ENCODE data around the gene IFI6. TPM values are rescaled to one million over a fixed set of nuclear protein-coding genes. Genes with fewer than 3 reads are reported as not detected.

Gene IFI6
- total RNA-seq, 1 donor from 2014 or later, result 1.3 TPM

GRCh38 chr1:27658951-27659496 is 13.0 kb downstream of the IFI6 start:
- no peak for FAIRE-seq
- no peak overlapping the region for H3K4me3 ChIP-seq (ENCODE audit: low read depth, low read length)

GRCh38 chr1:27656157-27656893 is 15.7 kb downstream of the IFI6 start:
- peak; percentile 69 for DNase-seq (ENCODE audit: low read depth)
- H3K27me3 ChIP-seq (ENCODE audit: control insufficient read depth, insufficient read depth, low read length), result no peaks in the 10 kb centered on the region
- H3K36me3 ChIP-seq (ENCODE audit: control insufficient read depth, insufficient read depth, low read length), result no peaks in the 10 kb centered on the region
- TF ChIP-seq, protein P1, sequence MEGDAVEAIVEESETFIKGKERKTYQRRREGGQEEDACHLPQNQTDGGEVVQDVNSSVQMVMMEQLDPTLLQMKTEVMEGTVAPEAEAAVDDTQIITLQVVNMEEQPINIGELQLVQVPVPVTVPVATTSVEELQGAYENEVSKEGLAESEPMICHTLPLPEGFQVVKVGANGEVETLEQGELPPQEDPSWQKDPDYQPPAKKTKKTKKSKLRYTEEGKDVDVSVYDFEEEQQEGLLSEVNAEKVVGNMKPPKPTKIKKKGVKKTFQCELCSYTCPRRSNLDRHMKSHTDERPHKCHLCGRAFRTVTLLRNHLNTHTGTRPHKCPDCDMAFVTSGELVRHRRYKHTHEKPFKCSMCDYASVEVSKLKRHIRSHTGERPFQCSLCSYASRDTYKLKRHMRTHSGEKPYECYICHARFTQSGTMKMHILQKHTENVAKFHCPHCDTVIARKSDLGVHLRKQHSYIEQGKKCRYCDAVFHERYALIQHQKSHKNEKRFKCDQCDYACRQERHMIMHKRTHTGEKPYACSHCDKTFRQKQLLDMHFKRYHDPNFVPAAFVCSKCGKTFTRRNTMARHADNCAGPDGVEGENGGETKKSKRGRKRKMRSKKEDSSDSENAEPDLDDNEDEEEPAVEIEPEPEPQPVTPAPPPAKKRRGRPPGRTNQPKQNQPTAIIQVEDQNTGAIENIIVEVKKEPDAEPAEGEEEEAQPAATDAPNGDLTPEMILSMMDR (IDR thresholded peaks at IDR 0.05; ENCODE audit: insufficient read depth, low read length, severe bottlenecking), result no peak
- H3K4me3 ChIP-seq (ENCODE audit: low read depth, low read length), result no peak overlapping the region
- peak; percentile 7 for FAIRE-seq

More at GRCh38 chr1:27658951-27659496, 13.0 kb downstream of the IFI6 start:
- Histone ChIP-seq H3K36me3 (ENCODE audit: control insufficient read depth, insufficient read depth, low read length) (no peaks in the 10 kb centered on the region), H3K27me3 (ENCODE audit: control insufficient read depth, insufficient read depth, low read length) (no peaks in the 10 kb centered on the region)
- TF ChIP-seq, protein P1 (IDR thresholded peaks at IDR 0.05; ENCODE audit: insufficient read depth, low read length, severe bottlenecking), result no peak
- peak; percentile 83 for DNase-seq (ENCODE audit: low read depth)

GRCh38 chr1:27655151-27655937 is 16.6 kb downstream of the IFI6 start:
- TF ChIP-seq, protein P1 (IDR thresholded peaks at IDR 0.05; ENCODE audit: insufficient read depth, low read length, severe bottlenecking), result no peak
- H3K36me3 ChIP-seq (ENCODE audit: control insufficient read depth, insufficient read depth, low read length), result no peaks in the 10 kb centered on the region

DNA sequence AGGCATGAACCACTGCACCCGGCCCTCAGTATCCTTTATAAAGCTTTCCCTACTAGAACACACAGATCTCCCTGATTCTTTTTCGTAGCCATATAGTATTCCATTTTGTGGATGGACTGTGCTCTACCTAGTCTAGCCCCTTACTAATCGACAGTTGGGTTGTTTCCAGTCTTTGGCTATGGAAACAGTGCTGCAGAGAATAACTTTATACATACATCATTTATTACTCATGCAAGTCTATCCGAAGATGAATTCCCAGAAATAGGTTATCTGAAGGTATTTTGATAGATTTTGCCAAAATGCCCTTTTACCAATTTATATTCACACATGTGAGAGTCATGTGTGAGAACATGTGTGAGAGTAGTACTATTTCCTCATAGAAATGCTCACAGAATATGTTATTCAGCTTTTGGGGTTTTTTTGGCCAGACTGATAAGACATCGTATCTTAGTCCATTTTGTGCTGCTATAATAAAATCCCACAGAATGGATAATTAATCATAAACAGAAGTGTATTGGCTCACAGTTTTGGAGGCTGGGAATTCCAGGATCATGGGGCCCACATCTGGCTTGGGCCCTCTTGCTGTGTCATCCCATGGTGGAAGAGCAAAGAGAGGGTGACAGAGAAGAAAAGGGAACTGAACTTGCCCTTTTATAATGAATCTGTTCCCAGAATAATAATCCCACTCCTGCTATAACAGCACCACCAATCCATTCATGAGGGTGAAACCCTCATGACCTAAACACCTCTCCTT is 19.7 kb downstream of the IFI6 start:
- H3K27me3 ChIP-seq (ENCODE audit: control insufficient read depth, insufficient read depth, low read length), result no peaks in the 10 kb centered on the region
- no peak overlapping the region for H3K4me3 ChIP-seq (ENCODE audit: low read depth, low read length)
- TF ChIP-seq, protein P1 (IDR thresholded peaks at IDR 0.05; ENCODE audit: insufficient read depth, low read length, severe bottlenecking), result no peak
- FAIRE-seq, result no peak
- no peaks in the 10 kb centered on the region for H3K36me3 ChIP-seq (ENCODE audit: control insufficient read depth, insufficient read depth, low read length)
- no peak for DNase-seq (ENCODE audit: low read depth)

More at GRCh38 chr1:27655151-27655937, 16.6 kb downstream of the IFI6 start:
- DNase-seq (ENCODE audit: low read depth) (no peak), FAIRE-seq (no peak)
- no peaks in the 10 kb centered on the region for H3K27me3 ChIP-seq (ENCODE audit: control insufficient read depth, insufficient read depth, low read length)
- H3K4me3 ChIP-seq (ENCODE audit: low read depth, low read length), result no peak overlapping the region

GRCh38 chr1:27650539-27651175 is 21.3 kb downstream of the IFI6 start:
- Histone ChIP-seq H3K4me3 (ENCODE audit: low read depth, low read length) (no peak overlapping the region), H3K27me3 (ENCODE audit: control insufficient read depth, insufficient read depth, low read length) (no peaks in the 10 kb centered on the region), H3K36me3 (ENCODE audit: control insufficient read depth, insufficient read depth, low read length) (no peaks in the 10 kb centered on the region)
- FAIRE-seq, result no peak
- TF ChIP-seq, protein P1 (IDR thresholded peaks at IDR 0.05; ENCODE audit: insufficient read depth, low read length, severe bottlenecking), result no peak
- DNase-seq (ENCODE audit: low read depth), result peak; percentile 78
